CD4-positive, alpha-beta memory T cell (primary cell): Measurements from ENCODE around the gene JUNB. TPM values are rescaled to one million over a fixed set of nuclear protein-coding genes. Genes with fewer than 3 reads are reported as not detected.
"Not testable (repeated sequence)": the region's sequence is repeated elsewhere in the genome, so short reads cannot be mapped to it uniquely, and the experiment has no call there.

Experiments used
- CTCF ChIA-PET: fragments of 350-600 bp; sonication (Branson Sonifier 250); formaldehyde crosslinking; loops from one replicate; lab custom pipeline; 2021; ENCODE audit warnings: inconsistent platforms; ENCODE audit not compliant: partially characterized antibody; lab: Charles Lee
- POLR2A ChIA-PET: fragments of 350-600 bp; sonication (Branson Sonifier 250); formaldehyde crosslinking; loops from one replicate; lab custom pipeline; 2021; ENCODE audit not compliant: partially characterized antibody; lab: Charles Lee
- DNase-seq, 5 donors: peaks; one replicate each; pipeline versions ENCODE4 v3.0.0 to v3.0.0-alpha.2; 2020 to 2022; ENCODE audit warnings: mixed read lengths in 1 of 5
- H3K27ac ChIP-seq: one replicate; pipeline ENCODE4 v1.7.0; 2013; ENCODE audit warnings: low read depth, low read length
- H3K27me3 ChIP-seq: 2 replicates; pipeline ENCODE4 v1.7.0; 2013; ENCODE audit warnings: mild to moderate bottlenecking, low read length, moderate library complexity; ENCODE audit not compliant: insufficient read depth
- H3K36me3 ChIP-seq: 2 replicates; pipeline ENCODE4 v1.7.0; 2013; ENCODE audit warnings: mild to moderate bottlenecking, low read length, moderate library complexity; ENCODE audit not compliant: insufficient read depth
- H3K4me1 ChIP-seq: 2 replicates; pipeline ENCODE4 v1.7.0; 2013; ENCODE audit warnings: mild to moderate bottlenecking, low read length, moderate library complexity; ENCODE audit not compliant: insufficient read depth
- H3K4me3 ChIP-seq, 2 donors: one replicate each; pipeline ENCODE4 v1.7.0; 2013; ENCODE audit warnings: low read length in 2 of 2, mild to moderate bottlenecking in 1 of 2
- H3K9me3 ChIP-seq, 2 donors: one replicate each; pipeline ENCODE4 v1.7.0; 2013; ENCODE audit warnings: low read length in 2 of 2, control low read depth in 1 of 2; ENCODE audit not compliant: control insufficient read depth in 1 of 2
- H3K27ac Mint-ChIP-seq, 7 donors: one replicate each; pipeline ENCODE4 v1.8.0; 2020 to 2021; ENCODE audit warnings: mixed read lengths in 7 of 7, mild to moderate bottlenecking in 6 of 7, inconsistent platforms in 3 of 7, moderate library complexity in 3 of 7
- H3K27me3 Mint-ChIP-seq, 2 donors: one replicate each; pipeline ENCODE4 v1.8.0; 2020 to 2021; ENCODE audit warnings: mixed read lengths in 2 of 2
- H3K36me3 Mint-ChIP-seq, 2 donors: one replicate each; pipeline ENCODE4 v1.8.0; 2020 to 2021; ENCODE audit warnings: mixed read lengths in 2 of 2, inconsistent platforms in 1 of 2, mild to moderate bottlenecking in 1 of 2
- H3K4me1 Mint-ChIP-seq, 4 donors: one replicate each; pipeline ENCODE4 v1.8.0; 2020 to 2021; ENCODE audit warnings: mixed read lengths in 4 of 4, mild to moderate bottlenecking in 1 of 4
- H3K4me3 Mint-ChIP-seq, 8 donors: one replicate each; pipeline ENCODE4 v1.8.0; 2020 to 2021; ENCODE audit warnings: mixed read lengths in 8 of 8, mild to moderate bottlenecking in 7 of 8, moderate library complexity in 6 of 8, inconsistent platforms in 3 of 8
- H3K9me3 Mint-ChIP-seq, 8 donors: one replicate each; pipeline ENCODE4 v1.8.0; 2020 to 2021; ENCODE audit warnings: mixed read lengths in 8 of 8, mild to moderate bottlenecking in 5 of 8, inconsistent platforms in 3 of 8, moderate library complexity in 1 of 8
- intact Hi-C: fragments of 100-400 bp; cut with micrococcal nuclease; formaldehyde crosslinking; loops from one replicate; pipeline ENCODE4 v1.15.1; 2023
- polyA plus RNA-seq, 2 donors: library from polyadenylated mRNA; unstranded; fragments of 300-500 nt; fragmentation: Illumina TruSeq; gene quantifications; one replicate each; pipeline ENCODE4 v1.2.3, GENCODE V29; 2021
- total RNA-seq, 2 experiments: library from RNA; stranded (reverse); gene quantifications; one replicate each; pipeline ENCODE4 v1.2.3, GENCODE V29; 2021

Gene JUNB
- total and polyA plus RNA-seq, 4 experiments from 2014 or later: 103 to 3,132 (median 438) TPM

DNA sequence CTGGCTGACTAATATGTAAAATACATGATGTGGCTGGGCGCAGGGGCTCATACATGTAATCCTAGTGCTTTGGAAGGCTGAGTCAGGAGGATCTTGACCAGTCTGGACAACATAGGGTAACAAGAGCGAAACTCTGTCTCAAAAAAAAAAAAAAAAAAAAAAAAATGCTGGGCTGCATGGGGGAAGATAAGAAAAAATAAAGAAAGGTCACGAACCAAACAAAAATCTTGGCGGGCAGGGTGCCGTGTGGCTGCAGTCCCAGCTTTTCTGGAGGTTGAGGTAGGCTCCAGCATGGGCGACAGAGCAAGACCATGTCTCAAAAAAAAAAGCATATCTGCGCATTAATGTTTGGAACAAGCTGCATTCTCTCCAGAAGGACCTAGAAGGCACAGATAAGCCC, 23.8 kb downstream of the JUNB start:
- Histone ChIP-seq H3K9me3 (no peaks in the 10 kb centered on the region), H3K4me1 (no peaks in the 10 kb centered on the region), H3K27me3 (no peaks in the 10 kb centered on the region), H3K27ac (no peak overlapping the region), H3K36me3 (no peaks in the 10 kb centered on the region), H3K4me3 (no peak overlapping the region)
- ChIA-PET CTCF (interaction anchor here (0.8 kb wide), 1 partner anchor 33 kb away, joined by 3 read pairs; no protein-coding TSS in a partner anchor), POLR2A (interaction anchor here (1.3 kb wide), 1 partner anchor 9 kb away, joined by 4 read pairs; the partner anchor contains the start of gene RNASEH2A)
- DNase-seq: no peak
- Mint-ChIP-seq H3K4me1 (no peaks in the 10 kb centered on the region), H3K27ac (no peak overlapping the region), H3K27me3 (no peaks in the 10 kb centered on the region), H3K4me3 (no peak overlapping the region), H3K9me3 (no peaks in the 10 kb centered on the region), H3K36me3 (peaks cover 7 to 9% of the 10 kb centered on the region in 2 donors)
- intact Hi-C loops: no loop called here

DNA sequence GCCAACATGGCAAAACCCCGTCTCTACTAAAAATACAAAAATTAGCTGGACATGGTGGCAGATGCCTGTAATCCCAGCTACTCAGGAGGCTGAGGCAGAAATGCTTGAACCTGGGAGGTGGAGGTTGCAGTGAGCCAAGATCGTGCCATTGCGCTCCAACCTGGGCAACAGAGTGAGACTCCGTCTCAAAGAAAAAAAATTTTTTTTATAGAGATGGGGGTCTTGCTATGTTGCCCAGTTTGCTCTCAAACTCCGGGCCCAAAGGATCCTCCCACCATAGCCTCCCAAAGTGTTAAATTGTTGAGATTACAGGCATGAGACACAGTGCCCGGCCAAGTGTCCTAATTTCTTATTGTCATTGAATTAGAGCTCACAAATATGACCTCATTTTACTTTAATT, 25.9 kb downstream of the JUNB start:
- DNase-seq, H3K27ac Mint-ChIP-seq, H3K36me3 ChIP-seq, POLR2A ChIA-PET, H3K4me3 Mint-ChIP-seq, H3K9me3 ChIP-seq, H3K27ac ChIP-seq, H3K27me3 ChIP-seq, H3K9me3 Mint-ChIP-seq, H3K4me1 ChIP-seq, intact Hi-C loops, H3K27me3 Mint-ChIP-seq, H3K4me1 Mint-ChIP-seq, H3K4me3 ChIP-seq: not testable (repeated sequence)
- CTCF ChIA-PET: interaction anchor here (1.3 kb wide), 1 partner anchor 31 kb away, joined by 3 read pairs; no protein-coding TSS in a partner anchor
- H3K36me3 Mint-ChIP-seq: peaks cover 7 to 14% of the 10 kb centered on the region in 2 donors

GRCh38 chr19:12817810-12818209, 26.5 kb downstream of the JUNB start:
- DNase-seq, H3K27me3 ChIP-seq, H3K27me3 Mint-ChIP-seq, intact Hi-C loops, H3K9me3 Mint-ChIP-seq, H3K4me1 ChIP-seq, H3K9me3 ChIP-seq, POLR2A ChIA-PET, H3K4me3 Mint-ChIP-seq, H3K4me1 Mint-ChIP-seq, H3K36me3 ChIP-seq, H3K4me3 ChIP-seq, H3K27ac ChIP-seq: not testable (repeated sequence)
- CTCF ChIA-PET: interaction anchor here (1.3 to 1.8 kb wide), 3 partner anchors 22 to 60 kb away, joined by 3 to 6 read pairs (median 4); no protein-coding TSS in a partner anchor
- H3K27ac Mint-ChIP-seq: peak overlapping the region in 2 of 7 donors; percentile 56 to 82
- H3K36me3 Mint-ChIP-seq: peaks cover 7 to 14% of the 10 kb centered on the region in 2 donors

DNA sequence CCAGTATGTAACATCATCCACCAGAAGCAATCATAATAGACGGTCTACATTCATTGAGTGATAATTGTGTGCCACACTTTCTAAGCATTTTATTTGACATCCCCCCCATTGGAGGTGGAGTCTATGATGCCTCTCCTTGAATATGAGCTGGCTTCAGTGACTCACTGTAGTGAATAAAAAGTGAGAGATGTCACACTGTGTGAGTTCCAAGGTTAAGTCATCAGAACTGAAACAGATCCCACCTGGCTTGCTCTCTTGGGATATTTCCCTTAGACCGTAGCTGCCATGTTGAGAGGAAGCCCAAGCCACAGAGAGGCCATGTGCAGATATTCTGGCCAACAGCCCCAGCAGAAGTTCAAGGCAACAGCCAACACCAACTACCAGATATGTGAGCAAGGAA, 30.5 kb downstream of the JUNB start:
- intact Hi-C loops: no loop called here
- Histone ChIP-seq H3K4me3 (no peak overlapping the region), H3K36me3 (no peaks in the 10 kb centered on the region), H3K9me3 (no peaks in the 10 kb centered on the region), H3K4me1 (peaks cover 8% of the 10 kb centered on the region), H3K27ac (no peak overlapping the region), H3K27me3 (peaks cover 12% of the 10 kb centered on the region)
- Mint-ChIP-seq H3K36me3 (peaks cover 0 to 5% of the 10 kb centered on the region in 2 donors), H3K4me1 (peaks cover 3 to 11% (median 5%) of the 10 kb centered on the region in 4 donors), H3K4me3 (no peak overlapping the region), H3K9me3 (peaks cover 0 to 6% (median 4%) of the 10 kb centered on the region in 8 donors), H3K27ac (no peak overlapping the region), H3K27me3 (peaks cover 17 to 18% of the 10 kb centered on the region in 2 donors)
- DNase-seq: no peak
- ChIA-PET CTCF (interaction anchor here (1.5 to 1.8 kb wide), 2 partner anchors 25 to 56 kb away, joined by 4 read pairs; no protein-coding TSS in a partner anchor), POLR2A (no interaction called here)

- Histone ChIP-seq H3K27me3 (peaks cover 32% of the 10 kb centered on the region), H3K36me3 (no peaks in the 10 kb centered on the region), H3K27ac (no peak overlapping the region), H3K4me3 (no peak overlapping the region), H3K4me1 (peaks cover 8% of the 10 kb centered on the region), H3K9me3 (no peaks in the 10 kb centered on the region)
- ChIA-PET POLR2A (no interaction called here), CTCF (interaction anchor here (1.1 to 1.5 kb wide), 2 partner anchors 13 to 65 kb away, joined by 3 to 5 read pairs; no protein-coding TSS in a partner anchor)
- no peak for DNase-seq
- Mint-ChIP-seq H3K27me3 (peaks cover 33 to 41% of the 10 kb centered on the region in 2 donors), H3K4me1 (peaks cover 3 to 11% (median 5%) of the 10 kb centered on the region in 4 donors), H3K9me3 (peaks cover 0 to 6% (median 4%) of the 10 kb centered on the region in 8 donors), H3K36me3 (peaks cover 0 to 5% of the 10 kb centered on the region in 2 donors), H3K4me3 (peak overlapping the region in 1 of 8 donors; percentile 66), H3K27ac (peak overlapping the region in 1 of 7 donors; percentile 26)
- intact Hi-C loops: no loop called here
Observed at GRCh38 chr19:12825254-12826131, 34.2 kb downstream of the JUNB start.

- H3K9me3 ChIP-seq: no peaks in the 10 kb centered on the region
- no peaks in the 10 kb centered on the region for H3K36me3 ChIP-seq
- H3K4me1 Mint-ChIP-seq: peaks cover 9 to 31% (median 18%) of the 10 kb centered on the region in 4 donors
- ChIA-PET CTCF (interaction anchor here (0.6 to 2.3 kb wide), 3 partner anchors 9 to 19 kb away, joined by 3 to 9 read pairs (median 3); no protein-coding TSS in a partner anchor), POLR2A (no interaction called here)
- H3K4me1 ChIP-seq: peaks cover 23% of the 10 kb centered on the region
- intact Hi-C loops: no loop called here
- DNase-seq: no peak
- H3K4me3 Mint-ChIP-seq: no peak overlapping the region
- H3K9me3 Mint-ChIP-seq: peaks cover 0 to 9% (median 3%) of the 10 kb centered on the region in 8 donors
- H3K4me3 ChIP-seq: no peak overlapping the region
- H3K27ac Mint-ChIP-seq: peak overlapping the region in 1 of 7 donors; percentile 30
- peaks cover 0 to 2% of the 10 kb centered on the region in 2 donors for H3K36me3 Mint-ChIP-seq
- peaks cover 57 to 61% of the 10 kb centered on the region in 2 donors for H3K27me3 Mint-ChIP-seq
- no peak overlapping the region for H3K27ac ChIP-seq
- peaks cover 54% of the 10 kb centered on the region for H3K27me3 ChIP-seq
Observed at GRCh38 chr19:12828494-12828893, 37.2 kb downstream of the JUNB start.

GRCh38 chr19:12833418-12833737, 42.1 kb downstream of the JUNB start:
- Mint-ChIP-seq H3K9me3 (peaks cover 0 to 9% (median 3%) of the 10 kb centered on the region in 8 donors), H3K27me3 (peaks cover 63 to 68% of the 10 kb centered on the region in 2 donors), H3K4me3 (peak overlapping the region in 7 of 8 donors; percentile 15 to 68 (median 50)), H3K27ac (peak overlapping the region in 4 of 7 donors; percentile 47 to 90 (median 58)), H3K4me1 (peaks cover 9 to 36% (median 25%) of the 10 kb centered on the region in 4 donors), H3K36me3 (peaks cover 0 to 4% of the 10 kb centered on the region in 2 donors)
- Histone ChIP-seq H3K27me3 (peaks cover 75% of the 10 kb centered on the region), H3K4me3 (no peak overlapping the region), H3K36me3 (no peaks in the 10 kb centered on the region), H3K4me1 (peaks cover 29% of the 10 kb centered on the region), H3K27ac (no peak overlapping the region), H3K9me3 (no peaks in the 10 kb centered on the region)
- no peak for DNase-seq
- ChIA-PET POLR2A (interaction anchor here (1.3 kb wide), 1 partner anchor 40 kb away, joined by 3 read pairs; no protein-coding TSS in a partner anchor), CTCF (no interaction called here)
- intact Hi-C loops: no loop called here
